Esophagus muscularis mucosa (tissue), 3 donors: ENCODE results near the gene PHACTR1.

ENCODE experiments used
- CTCF ChIP-seq, 3 experiments: fragments of 200-600 bp in 2 of 3; fragments of 450-650 bp in 1 of 3; sonication (generic) in 2 of 3; IDR thresholded peaks; one replicate each; pipeline ENCODE4 v1.5.1; 2017 to 2019; ENCODE audit warnings: antibody characterized with exemption in 3 of 3, mild to moderate bottlenecking in 2 of 3, moderate library complexity in 1 of 3
- POLR2A ChIP-seq: fragments of 450-650 bp; IDR thresholded peaks from one replicate; pipeline ENCODE4 v1.6.1; 2017; ENCODE audit warnings: antibody characterized with exemption, moderate library complexity, mild to moderate bottlenecking, low read depth

DNA sequence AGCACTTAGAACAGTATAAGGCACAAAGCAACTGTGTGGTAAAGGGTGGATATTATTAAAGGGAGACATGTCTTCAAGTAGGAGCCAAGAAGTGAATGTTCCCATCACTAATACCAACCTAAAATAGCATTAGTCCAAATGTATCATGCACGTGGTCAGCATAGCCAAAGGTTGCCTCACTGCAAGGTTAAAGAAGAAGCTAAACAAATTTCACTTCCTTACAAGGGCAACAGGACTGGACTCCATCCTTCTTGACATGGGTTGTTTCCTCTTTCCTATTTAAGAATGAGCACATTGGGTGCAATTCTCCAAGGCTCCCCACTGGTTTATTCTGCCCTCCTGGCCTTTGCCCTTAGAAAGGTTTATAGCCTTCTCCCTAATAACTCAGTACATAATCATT, 186.7 kb downstream of the PHACTR1 start:
- TF ChIP-seq CTCF (IDR thresholded peaks at IDR 0.05): no peak
- no peak for TF ChIP-seq POLR2A
